IPS-11a (cell line): Measurements from ENCODE around the gene XAGE2.

ENCODE experiments used
- H3K4me3 ChIP-seq: one replicate; pipeline ENCODE4 v1.5.1; 2013; ENCODE audit warnings: low read depth, low read length, control low read depth

The XAGE2 gene

DNA sequence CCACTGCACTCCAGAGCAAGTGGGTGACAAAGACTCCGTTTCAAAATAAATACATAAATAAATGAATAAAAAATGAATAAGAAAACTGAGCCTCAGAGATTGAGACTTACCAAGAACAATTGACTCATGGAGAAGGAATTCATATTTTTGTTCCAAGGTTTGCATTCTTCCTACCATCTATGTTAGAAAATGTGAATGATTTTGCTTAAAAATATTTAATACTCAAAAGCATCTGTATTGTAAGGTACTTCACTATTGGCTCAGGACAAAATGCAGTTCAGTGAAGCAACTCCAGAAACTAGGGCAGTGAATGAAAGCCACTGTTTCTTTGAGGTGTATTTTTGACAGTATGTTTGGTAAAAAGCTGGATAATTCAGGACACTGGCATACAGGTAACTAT is 54.1 kb downstream of the XAGE2 start:
- no peak overlapping the region for H3K4me3 ChIP-seq

DNA sequence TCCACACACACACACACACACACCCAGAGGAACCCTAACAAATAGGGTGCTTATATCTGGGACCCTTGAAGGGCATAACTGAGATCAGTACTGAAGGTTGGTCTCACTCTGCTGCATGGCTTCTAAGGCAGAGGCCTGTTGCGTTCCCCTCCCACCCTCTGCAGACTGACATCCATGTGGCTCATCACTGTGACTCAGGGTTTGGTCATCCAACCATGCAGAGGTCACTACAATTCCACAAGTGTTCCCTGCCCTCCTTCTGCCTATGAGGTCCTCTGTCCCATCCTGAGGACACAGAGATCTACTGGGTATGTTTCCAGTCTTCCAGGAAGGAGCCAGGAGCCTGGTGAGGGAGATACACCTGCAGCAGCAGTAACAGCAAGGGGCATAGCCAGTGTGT is 55.8 kb downstream of the XAGE2 start:
- H3K4me3 ChIP-seq = no peak overlapping the region
